Liver (tissue), 3 donors: ENCODE data around the gene NUS1.
"Not testable (repeated sequence)": the region's sequence is repeated elsewhere in the genome, so short reads cannot be mapped to it uniquely, and the experiment has no call there.

ENCODE experiments used
- CTCF ChIP-seq: fragments of 150-350 bp; IDR thresholded peaks from 2 replicates; pipeline ENCODE4 v1.5.1; 2017; ENCODE audit warnings: improper control_type of control experiment, low read depth, low read length; ENCODE audit not compliant: missing input control
- GABPA ChIP-seq, 2 donors: IDR thresholded peaks in 1 of 2; conservative IDR thresholded peaks in 1 of 2; 2 replicates each; pipeline ENCODE4 v1.6.1; 2016; ENCODE audit warnings: antibody characterized with exemption in 2 of 2, mild to moderate bottlenecking in 1 of 2, moderate library complexity in 1 of 2
- JUND ChIP-seq, 2 donors: IDR thresholded peaks; 2 replicates each; pipeline ENCODE4 v1.6.1; 2016; ENCODE audit warnings: antibody characterized with exemption in 2 of 2
- MAX ChIP-seq: IDR thresholded peaks from 2 replicates; pipeline ENCODE4 v1.6.1; 2016; ENCODE audit warnings: antibody characterized with exemption
- RAD21 ChIP-seq, 2 donors: IDR thresholded peaks; 2 replicates each; pipeline ENCODE4 v1.6.1; 2016; ENCODE audit warnings: antibody characterized with exemption in 2 of 2, mild to moderate bottlenecking in 2 of 2
- RXRA ChIP-seq, 2 donors: IDR thresholded peaks; 2 replicates each; pipeline ENCODE4 v1.6.1; 2017 to 2018; ENCODE audit warnings: antibody characterized with exemption in 2 of 2, mild to moderate bottlenecking in 1 of 2
- SP1 ChIP-seq: IDR thresholded peaks from 2 replicates; pipeline ENCODE4 v1.6.1; 2018; ENCODE audit warnings: antibody characterized with exemption, mild to moderate bottlenecking
- donor health status: healthy.
- donor health status: healthy.

- TF ChIP-seq JUND (IDR thresholded peaks at IDR 0.05); RXRA (IDR thresholded peaks at IDR 0.05); CTCF; RAD21 (IDR thresholded peaks at IDR 0.05); MAX; SP1; GABPA (IDR thresholded peaks at IDR 0.05 in 1 of 2, conservative IDR thresholded peaks at IDR 0.05 in 1 of 2): not testable (repeated sequence)
These were observed 511 bp downstream of the NUS1 start for GRCh38 chr6:117675658-117676301.
